GM12878 (cell line): ENCODE measurements around the gene CTNNBIP1.

Experiments used
- HDAC2 ChIP-seq: fragments of 200-600 bp; sonication (generic); IDR thresholded peaks from 2 replicates; pipeline ENCODE4 v1.6.1; 2017
- POLR2A ChIP-seq: IDR thresholded peaks from 2 replicates; pipeline ENCODE4 v1.6.1; 2011; ENCODE audit warnings: low read depth, mild to moderate bottlenecking, low read length
- SIN3A ChIP-seq: IDR thresholded peaks from 2 replicates; pipeline ENCODE4 v1.6.1; 2012; ENCODE audit warnings: low read depth, low read length, improper control_type of control experiment
- TF ChIP-seq, protein P1 (sequence below), 3 experiments: IDR thresholded peaks in 2 of 3; conservative IDR thresholded peaks in 1 of 3; 2 replicates each; pipeline ENCODE4 v1.5.1; 2011; ENCODE audit warnings: low read depth in 3 of 3, low read length in 3 of 3, mild to moderate bottlenecking in 3 of 3, control low read depth in 2 of 3, moderate library complexity in 2 of 3, inconsistent platforms in 1 of 3, mixed read lengths in 1 of 3; ENCODE audit not compliant: control insufficient read depth in 2 of 3, insufficient read depth in 1 of 3; ENCODE audit errors: extremely low read depth in 1 of 3
- TF ChIP-seq, protein P2 (sequence below): fragments of 450-650 bp; conservative IDR thresholded peaks from 2 replicates; pipeline ENCODE4 v1.6.1; 2017; ENCODE audit warnings: mild to moderate bottlenecking, moderate library complexity

DNA sequence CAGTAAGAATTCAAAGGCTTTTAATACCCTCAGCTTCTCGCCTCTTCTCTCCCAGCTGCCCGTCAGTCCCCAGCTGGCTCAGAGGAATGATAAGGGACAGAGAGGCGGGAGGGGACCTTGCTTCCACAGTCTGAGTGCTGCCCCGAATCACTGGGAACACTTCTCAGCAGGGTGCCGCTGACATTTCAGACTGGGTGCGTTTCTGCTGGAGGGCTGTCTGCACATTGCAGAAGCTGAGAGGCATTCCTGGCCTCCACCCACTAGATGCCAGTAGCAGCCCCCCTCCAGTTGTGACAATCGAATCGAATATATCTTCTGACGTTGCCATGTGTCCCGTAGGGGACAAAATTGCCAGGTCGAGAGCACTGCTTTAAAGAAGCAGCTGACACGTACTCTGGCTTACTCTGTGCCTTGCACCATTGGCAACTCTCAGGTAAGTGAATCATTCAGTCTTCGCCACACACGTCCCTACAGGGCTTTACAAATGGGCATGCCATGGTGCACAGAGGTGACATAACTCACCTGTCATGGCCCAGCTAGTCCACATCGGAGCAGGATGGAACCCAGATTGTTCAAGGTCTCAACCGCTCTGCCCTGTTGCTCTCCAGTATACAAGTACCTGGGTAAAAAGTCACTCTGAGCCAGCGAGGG, 23.9 kb downstream of the CTNNBIP1 start:
- TF ChIP-seq, protein P1, sequence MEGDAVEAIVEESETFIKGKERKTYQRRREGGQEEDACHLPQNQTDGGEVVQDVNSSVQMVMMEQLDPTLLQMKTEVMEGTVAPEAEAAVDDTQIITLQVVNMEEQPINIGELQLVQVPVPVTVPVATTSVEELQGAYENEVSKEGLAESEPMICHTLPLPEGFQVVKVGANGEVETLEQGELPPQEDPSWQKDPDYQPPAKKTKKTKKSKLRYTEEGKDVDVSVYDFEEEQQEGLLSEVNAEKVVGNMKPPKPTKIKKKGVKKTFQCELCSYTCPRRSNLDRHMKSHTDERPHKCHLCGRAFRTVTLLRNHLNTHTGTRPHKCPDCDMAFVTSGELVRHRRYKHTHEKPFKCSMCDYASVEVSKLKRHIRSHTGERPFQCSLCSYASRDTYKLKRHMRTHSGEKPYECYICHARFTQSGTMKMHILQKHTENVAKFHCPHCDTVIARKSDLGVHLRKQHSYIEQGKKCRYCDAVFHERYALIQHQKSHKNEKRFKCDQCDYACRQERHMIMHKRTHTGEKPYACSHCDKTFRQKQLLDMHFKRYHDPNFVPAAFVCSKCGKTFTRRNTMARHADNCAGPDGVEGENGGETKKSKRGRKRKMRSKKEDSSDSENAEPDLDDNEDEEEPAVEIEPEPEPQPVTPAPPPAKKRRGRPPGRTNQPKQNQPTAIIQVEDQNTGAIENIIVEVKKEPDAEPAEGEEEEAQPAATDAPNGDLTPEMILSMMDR (IDR thresholded peaks at IDR 0.05 in 2 of 3, conservative IDR thresholded peaks at IDR 0.05 in 1 of 3; ENCODE audit: control insufficient read depth in 2 of 3, extremely low read depth in 1 of 3, insufficient read depth in 1 of 3, low read depth in 3 of 3, low read length in 3 of 3), result no peak
- no peak for TF ChIP-seq HDAC2
- TF ChIP-seq POLR2A, result no peak
- no peak for TF ChIP-seq SIN3A
- TF ChIP-seq, protein P2, sequence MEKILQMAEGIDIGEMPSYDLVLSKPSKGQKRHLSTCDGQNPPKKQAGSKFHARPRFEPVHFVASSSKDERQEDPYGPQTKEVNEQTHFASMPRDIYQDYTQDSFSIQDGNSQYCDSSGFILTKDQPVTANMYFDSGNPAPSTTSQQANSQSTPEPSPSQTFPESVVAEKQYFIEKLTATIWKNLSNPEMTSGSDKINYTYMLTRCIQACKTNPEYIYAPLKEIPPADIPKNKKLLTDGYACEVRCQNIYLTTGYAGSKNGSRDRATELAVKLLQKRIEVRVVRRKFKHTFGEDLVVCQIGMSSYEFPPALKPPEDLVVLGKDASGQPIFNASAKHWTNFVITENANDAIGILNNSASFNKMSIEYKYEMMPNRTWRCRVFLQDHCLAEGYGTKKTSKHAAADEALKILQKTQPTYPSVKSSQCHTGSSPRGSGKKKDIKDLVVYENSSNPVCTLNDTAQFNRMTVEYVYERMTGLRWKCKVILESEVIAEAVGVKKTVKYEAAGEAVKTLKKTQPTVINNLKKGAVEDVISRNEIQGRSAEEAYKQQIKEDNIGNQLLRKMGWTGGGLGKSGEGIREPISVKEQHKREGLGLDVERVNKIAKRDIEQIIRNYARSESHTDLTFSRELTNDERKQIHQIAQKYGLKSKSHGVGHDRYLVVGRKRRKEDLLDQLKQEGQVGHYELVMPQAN, result no peak
